NCI-H1048 (cell line): ENCODE measurements around the gene SDHAF4.
"Not testable (repeated sequence)": the region's sequence is repeated elsewhere in the genome, so short reads cannot be mapped to it uniquely, and the experiment has no call there.

ENCODE experiments used
- DNase-seq: peaks from one replicate; lab custom pipeline; 2025; lab: John Stamatoyannopoulos, UW

Gene SDHAF4

DNA sequence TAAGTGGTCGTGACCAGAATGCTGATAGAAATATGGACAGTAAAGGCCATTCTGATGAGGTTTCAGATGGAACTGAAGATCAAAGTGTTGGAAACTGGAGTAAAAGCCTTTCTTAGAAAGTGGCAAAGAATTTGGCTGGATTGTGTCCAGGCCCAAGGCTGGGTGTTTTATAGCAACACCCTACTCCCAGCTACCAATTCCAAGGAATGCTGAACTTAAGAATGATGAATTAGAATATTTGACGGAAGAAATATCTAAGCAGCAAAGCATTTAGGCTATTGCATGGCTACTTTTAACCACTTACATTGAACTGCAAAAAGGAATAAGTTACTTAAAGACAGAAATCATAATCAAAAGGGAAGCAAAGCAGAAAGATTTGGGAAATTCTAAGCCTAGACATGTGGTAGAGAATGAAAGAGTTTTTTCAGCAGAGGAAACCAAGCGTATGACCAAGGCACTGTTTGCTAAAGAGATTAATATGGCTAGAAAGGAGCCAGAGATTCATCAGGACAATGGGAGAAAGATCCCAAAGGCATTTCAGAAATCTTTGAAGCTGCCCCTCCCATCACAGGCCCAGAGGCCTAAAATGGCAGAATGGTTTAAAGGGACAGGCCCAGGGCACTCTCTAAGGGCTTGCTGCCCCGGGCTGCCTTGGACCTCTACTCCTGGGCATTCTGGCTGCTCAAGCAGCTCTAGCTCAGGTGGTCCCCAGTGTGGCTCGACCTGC lies 25.8 kb downstream of the SDHAF4 start:
- DNase-seq, result no peak

DNA sequence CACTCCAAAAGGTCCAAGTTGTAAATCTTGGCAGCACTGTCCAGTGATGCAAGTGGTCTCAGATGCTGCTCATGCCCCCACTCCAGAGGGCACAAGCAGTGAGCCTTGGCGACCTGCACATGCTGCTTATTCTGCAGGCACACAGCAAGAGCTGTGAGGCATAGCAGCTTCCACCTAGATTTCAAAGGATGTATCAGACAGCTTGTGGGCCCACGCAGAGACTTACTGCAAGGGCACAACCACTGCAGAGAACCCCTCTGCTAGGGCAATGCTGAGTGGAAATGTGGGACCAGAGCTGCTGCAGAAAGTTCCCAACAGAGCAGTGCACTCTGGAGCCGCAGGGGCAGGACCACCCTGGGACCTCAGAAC lies 26.4 kb downstream of the SDHAF4 start:
- no peak for DNase-seq

DNA sequence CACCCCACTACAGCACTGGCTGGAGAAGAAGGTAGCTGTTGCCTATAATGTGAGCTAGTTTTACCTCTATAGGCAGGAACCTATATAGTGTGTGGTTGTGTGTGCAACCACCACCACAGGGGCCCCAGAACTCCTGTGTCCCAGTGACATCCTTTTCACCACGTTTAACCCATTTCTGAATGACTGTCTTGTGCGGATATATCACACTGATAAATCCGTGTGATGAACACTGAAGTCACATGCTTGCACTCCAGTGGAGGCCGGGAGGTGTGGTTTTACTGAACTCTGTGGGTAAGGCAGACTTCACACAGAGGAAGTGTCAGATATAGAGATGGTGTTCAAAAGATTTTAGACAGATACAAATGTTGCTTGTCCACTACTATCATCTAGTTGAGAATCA lies 32.5 kb downstream of the SDHAF4 start:
- no peak for DNase-seq

DNA sequence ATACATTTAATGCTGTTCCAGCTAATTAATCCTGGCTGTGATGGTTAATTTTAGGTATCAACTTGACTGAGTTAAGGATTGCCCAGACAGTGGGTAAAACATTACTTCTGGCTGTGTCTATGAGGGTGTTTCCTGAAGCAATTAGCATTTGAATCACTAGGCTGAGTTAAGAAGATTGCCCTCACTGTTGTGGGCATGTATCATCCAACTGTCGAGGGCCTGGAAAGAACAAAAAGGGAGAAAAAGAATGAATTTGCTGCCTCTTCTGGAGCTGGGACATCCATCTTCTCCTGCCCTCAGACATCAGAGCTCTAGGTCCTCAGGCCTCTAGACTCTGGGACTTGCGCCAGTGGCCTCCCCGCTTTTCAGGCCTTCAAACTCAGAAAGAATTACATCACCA lies 34.3 kb downstream of the SDHAF4 start:
- no peak for DNase-seq

DNA sequence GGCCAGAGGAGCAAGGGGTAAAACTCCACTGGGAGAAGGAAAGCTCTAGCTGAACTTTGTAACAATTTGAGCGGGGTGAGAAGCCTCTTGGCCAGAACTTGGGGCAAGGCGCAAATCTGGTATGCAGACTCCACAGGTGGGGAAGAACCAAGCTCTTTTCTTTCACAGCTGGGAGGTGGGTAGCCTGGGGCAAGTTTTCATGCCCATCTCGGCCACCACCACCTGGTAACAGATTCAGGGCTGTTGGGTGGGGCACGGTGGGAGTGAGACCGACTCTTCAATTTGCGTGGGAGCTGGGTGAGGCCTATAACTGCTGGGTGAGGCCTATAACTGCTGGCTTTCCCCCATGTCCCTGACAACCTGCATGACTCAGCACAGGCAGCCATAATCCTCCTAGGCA lies 37.5 kb downstream of the SDHAF4 start:
- DNase-seq, result no peak

DNA sequence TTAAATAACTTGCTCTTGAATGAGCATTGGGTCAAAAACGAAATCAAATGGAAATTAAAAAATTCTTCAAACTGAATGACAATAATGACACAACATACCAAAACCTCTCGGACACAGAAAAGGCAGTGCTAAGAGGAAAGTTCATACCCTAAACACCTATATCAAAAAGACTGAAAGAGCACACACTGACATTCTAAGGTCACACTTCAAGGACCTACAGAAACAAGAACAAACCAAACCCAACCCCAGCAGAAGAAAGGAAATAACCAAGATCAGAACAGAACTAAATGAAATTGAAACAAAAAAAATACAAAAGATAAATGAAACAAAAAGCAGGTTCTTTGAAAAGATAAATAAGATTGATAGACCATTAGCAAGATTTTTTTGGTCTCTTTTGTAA lies 40.6 kb downstream of the SDHAF4 start:
- DNase-seq, result not testable (repeated sequence)

DNA sequence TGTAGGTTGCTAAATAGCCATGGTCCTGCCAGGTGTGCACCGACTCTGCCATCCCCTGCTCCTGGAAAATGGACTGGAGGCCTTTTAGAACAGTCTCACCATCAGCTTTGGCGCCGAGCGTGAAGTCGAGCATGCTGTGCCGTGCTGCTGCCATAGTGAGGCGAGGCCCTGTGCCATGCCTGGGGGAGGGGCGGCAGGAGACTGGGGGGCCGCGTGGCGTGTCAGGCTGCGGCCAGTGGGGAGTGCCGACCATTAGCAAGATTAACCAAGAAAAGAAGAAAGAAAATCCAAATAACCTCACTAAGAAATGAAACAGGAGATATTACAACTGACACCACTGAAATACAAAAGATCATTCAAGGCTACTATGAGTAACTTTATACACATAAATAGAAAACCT lies 42.5 kb downstream of the SDHAF4 start:
- not testable (repeated sequence) for DNase-seq

DNA sequence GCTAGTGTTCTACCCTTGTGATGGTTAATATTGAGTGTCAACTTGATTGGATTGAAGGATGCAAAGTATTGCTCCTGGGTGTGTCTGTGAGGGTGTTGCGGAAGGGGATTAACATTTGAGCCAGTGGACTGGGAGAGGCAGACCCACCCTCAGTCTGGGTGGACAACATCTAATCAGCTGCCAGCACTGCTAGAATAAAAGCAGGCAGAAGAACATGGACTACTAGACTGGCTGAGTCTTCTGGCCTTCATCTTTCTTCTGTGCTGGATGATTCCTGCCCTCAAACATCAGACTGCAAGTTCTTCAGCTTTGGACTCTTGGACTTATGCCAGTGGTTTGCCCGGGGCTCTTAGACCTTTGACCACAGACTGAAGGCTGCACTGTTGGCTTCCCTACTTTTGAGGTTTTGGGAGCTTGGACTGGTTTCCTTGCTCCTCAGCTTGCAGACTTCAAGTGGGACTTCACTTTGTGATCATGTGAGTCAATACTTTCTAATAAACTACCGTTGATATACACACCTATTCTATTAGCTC lies 50.1 kb downstream of the SDHAF4 start:
- DNase-seq, result no peak

DNA sequence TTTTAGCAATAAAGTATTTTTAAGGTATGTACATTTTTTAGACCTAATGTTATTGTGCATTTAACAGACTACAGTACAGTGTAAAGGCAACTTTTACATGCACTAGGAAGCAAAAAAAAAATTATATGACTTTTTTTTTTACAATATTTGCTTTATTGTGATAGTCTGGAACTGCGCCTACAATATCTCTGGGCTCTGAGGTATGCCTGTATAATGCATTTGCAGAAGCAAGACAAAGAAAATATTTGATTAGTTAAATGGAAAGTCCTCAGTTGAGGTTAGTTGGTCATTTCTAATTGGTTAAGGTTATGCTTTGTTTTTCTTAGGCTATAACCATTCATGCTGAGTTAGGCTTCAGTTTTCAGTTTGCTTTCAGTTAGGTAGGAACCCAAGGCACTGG lies 54.0 kb downstream of the SDHAF4 start:
- no peak for DNase-seq

DNA sequence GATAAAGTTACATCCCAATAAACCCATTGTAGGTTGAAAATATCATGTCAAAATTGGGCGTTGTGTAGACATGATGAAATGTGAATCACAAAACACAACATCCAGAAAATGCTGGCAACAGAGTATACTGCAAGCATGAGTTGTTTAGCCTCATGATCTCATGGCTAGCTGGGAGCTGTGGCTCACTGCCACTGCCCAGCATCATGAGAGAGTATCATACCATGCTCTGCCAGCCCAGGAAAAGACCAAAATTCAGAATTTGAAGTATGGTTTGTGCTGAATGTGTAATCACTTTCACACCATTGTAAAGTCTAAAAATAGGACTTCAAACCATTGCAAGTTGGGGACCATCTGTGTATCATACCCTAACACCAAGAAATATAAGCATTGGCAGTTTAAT lies 55.7 kb downstream of the SDHAF4 start:
- DNase-seq, result no peak

DNA sequence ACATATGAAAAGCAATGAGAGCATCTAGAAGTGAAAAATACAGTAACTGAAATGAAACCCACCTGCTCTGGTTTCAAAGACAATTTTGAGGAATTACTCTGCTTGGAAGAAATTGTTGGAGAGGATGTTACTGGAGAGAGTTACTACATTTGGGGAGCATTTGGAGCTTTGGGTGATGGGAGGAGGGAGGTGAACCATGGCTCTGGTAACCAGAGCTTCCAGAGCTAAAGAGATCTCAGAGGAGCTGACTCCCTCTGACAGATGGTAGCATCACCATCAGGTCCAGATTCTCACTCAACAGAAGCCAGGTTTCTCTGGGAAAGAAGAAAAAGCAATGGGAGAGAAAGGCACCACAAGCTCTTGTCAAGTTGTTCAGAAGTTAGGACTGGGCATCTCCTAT lies 58.7 kb downstream of the SDHAF4 start:
- DNase-seq, result no peak

DNA sequence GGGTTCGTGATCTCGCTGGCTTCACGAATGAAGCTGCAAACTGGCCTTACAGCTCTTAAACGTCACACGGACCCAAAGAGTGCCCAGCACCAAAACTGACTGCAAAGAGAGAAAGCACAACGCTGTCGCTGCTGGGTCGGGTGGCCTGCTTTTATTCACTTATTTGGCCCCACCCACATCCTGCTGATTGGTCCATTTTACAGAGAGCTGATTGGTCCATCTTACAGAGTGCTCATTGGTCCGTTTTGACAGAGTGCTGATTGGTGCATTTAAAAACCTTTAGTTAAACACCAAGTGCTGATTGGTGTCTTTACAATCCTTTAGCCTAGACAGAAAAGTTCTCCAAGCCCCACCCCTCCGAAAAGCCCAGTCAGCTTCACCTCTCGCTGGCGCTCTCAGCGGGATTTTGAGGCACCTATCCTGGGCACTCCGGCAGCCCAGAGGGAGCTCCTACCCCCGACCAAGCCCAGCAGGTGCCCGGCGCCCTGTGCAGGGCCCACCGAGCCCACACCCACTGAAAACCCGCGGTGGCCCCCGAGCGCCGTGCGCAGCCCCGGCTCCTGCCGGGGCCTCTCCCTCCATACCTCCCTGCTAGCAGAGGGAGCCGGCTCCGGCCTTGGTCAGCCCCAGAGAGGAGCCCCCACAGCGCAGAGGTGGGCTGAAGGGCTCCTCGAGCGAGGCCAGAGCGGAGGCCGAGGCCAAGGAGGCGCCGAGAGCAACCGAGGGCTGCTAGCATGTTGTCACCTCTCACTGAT lies 60.9 kb downstream of the SDHAF4 start:
- DNase-seq, result no peak

DNA sequence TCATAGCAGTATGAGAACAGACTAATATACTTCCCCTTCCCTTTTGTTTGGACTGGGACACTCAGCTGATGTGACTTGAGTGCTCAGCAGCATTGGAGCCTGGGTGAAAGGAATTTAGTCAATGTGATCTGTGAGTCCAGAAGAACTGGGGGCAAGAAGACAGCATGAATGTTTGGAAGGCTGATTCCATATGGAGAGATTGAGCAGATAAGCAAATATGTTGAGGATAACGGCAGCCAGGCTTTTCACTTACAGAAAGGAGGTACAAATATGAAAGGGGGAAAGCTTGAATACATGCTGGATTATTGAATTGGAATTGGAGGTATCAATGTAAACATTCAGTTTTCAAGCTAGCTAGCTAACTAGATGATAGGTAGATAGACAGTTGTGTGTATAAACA lies 63.2 kb downstream of the SDHAF4 start:
- no peak for DNase-seq

DNA sequence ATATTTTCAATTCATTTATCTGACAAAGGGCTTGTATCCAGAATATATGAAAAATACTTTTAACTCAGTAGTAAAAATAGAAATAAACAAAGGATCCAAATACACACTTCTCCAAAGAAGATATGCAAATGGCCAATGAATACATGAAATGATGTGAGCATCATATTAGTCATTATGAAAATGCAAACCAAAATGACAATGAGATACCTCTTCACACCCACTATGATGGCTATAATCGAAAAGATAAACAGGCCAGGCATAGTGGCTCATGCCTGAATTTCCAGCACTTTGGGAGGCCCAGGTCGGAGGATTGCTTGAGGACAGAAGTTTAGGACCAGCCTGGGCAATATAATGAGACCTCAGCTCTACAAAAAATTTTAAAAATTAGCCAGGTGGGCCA lies 67.1 kb downstream of the SDHAF4 start:
- DNase-seq, result no peak

DNA sequence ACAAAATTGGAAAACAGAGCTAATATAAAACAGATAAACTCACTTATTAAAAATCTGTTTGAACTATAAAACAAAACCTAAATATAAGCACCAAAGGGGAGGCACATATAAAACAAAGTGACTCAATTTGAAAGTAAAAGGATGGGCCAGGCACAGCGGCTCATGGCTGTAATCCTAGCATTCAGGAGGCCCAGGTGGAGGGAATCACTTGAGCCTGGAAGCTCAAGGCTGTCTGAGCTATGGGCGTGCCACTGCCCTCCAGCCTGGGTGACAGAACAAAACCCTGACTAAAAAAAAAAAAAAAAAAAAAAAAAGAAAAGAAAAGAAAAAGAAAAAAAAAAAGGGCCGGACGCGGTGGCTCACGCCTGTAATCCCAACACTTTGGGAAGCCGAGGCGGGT lies 69.9 kb downstream of the SDHAF4 start:
- DNase-seq, result no peak

DNA sequence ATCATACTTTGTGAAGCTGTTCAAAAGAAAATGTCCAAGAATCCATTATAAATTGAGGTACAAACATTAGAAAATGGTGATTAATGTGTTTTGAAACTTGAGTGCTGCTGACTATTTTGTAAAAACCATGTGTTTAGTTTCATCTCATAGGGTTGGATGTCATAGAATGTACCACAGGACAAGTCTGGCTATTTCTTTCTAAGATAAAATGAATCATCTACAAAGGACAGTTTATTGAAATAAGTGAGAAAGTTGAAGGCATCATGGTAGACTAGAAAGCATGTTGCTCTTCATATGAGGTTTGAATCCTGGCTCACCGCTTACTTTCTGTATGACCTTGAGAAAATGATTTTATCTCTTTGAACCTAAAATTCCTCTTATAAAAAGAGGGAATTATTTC lies 71.7 kb downstream of the SDHAF4 start:
- no peak for DNase-seq
